ENCODE results near the gene PAWR.
"Not testable (repeated sequence)": the region's sequence is repeated elsewhere in the genome, so short reads cannot be mapped to it uniquely, and the experiment has no call there.

Gene PAWR

GRCh38 chr12:79635676-79636075 is 55.1 kb downstream of the PAWR start:
- ATAC-seq, result no peak
- TF ChIP-seq ARNTL (CRISPR knock-in tag; IDR thresholded peaks at IDR 0.05; ENCODE audit: borderline replicate concordance, low read depth) (no peak), OSR1 (CRISPR knock-in tag; IDR thresholded peaks at IDR 0.05) (no peak), TOX (CRISPR knock-in tag; IDR thresholded peaks at IDR 0.05; ENCODE audit: borderline replicate concordance) (no peak), PATZ1 (CRISPR knock-in tag; IDR thresholded peaks at IDR 0.05; ENCODE audit: borderline replicate concordance) (no peak), ZFP30 (CRISPR knock-in tag; IDR thresholded peaks at IDR 0.05) (no peak), BACH2 (CRISPR knock-in tag; IDR thresholded peaks at IDR 0.05; ENCODE audit: borderline replicate concordance) (no peak), CREB5 (CRISPR knock-in tag; IDR thresholded peaks at IDR 0.05; ENCODE audit: low read depth) (no peak), ZNF8 (CRISPR knock-in tag; IDR thresholded peaks at IDR 0.05) (no peak), ZC3H10 (CRISPR knock-in tag; IDR thresholded peaks at IDR 0.05) (no peak), ESRRG (CRISPR knock-in tag; IDR thresholded peaks at IDR 0.05) (no peak), GLIS3 (CRISPR knock-in tag; IDR thresholded peaks at IDR 0.05) (no peak), SNAI2 (CRISPR knock-in tag; IDR thresholded peaks at IDR 0.05) (no peak), POU6F1 (CRISPR knock-in tag; IDR thresholded peaks at IDR 0.05; ENCODE audit: borderline replicate concordance, low read depth) (no peak), RARB (CRISPR knock-in tag; IDR thresholded peaks at IDR 0.05) (no peak)

DNA sequence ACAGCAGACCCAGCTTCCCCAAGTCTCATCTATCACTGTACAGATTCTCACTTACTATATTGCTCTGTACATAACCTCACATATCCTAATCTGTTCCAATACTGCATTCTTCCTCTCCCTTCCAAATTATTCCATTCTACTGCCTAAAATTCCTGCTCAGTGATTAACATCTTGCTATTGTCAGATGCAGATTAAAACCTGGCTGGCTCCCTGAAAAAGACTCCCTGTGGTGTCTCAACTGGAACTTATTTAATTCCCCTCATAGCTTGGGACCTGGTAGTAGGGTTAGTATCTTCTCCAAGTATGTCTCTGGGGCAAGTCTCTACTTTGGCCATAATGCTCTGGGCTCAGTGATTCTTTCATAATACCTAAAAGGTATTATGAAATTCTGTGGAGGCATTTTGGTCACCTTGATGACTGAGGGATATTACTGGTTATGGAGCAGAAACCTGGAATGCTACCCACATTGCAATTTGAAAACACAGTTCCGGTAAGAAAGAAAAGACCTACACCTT is 55.8 kb downstream of the PAWR start:
- ATAC-seq, result no peak
- TF ChIP-seq ESRRG (CRISPR knock-in tag; IDR thresholded peaks at IDR 0.05) (no peak), ZFP30 (CRISPR knock-in tag; IDR thresholded peaks at IDR 0.05) (no peak), ZC3H10 (CRISPR knock-in tag; IDR thresholded peaks at IDR 0.05) (no peak), ZNF70 (CRISPR knock-in tag; IDR thresholded peaks at IDR 0.05) (no peak), POU6F1 (CRISPR knock-in tag; IDR thresholded peaks at IDR 0.05; ENCODE audit: borderline replicate concordance, low read depth) (no peak), ZNF8 (CRISPR knock-in tag; IDR thresholded peaks at IDR 0.05) (no peak), CREB5 (CRISPR knock-in tag; IDR thresholded peaks at IDR 0.05; ENCODE audit: low read depth) (no peak), BACH2 (CRISPR knock-in tag; IDR thresholded peaks at IDR 0.05; ENCODE audit: borderline replicate concordance) (no peak), SNAI2 (CRISPR knock-in tag; IDR thresholded peaks at IDR 0.05) (no peak), ISL1 (CRISPR knock-in tag; IDR thresholded peaks at IDR 0.05) (no peak), RARB (CRISPR knock-in tag; IDR thresholded peaks at IDR 0.05) (no peak), PPARA (CRISPR knock-in tag; IDR thresholded peaks at IDR 0.05; ENCODE audit: borderline replicate concordance) (no peak), TOX (CRISPR knock-in tag; IDR thresholded peaks at IDR 0.05; ENCODE audit: borderline replicate concordance) (no peak), ARNTL (CRISPR knock-in tag; IDR thresholded peaks at IDR 0.05; ENCODE audit: borderline replicate concordance, low read depth) (no peak), CSDC2 (CRISPR knock-in tag; IDR thresholded peaks at IDR 0.05) (no peak), ZNF565 (CRISPR knock-in tag; conservative IDR thresholded peaks at IDR 0.05; ENCODE audit: low read depth) (no peak), ZFP3 (CRISPR knock-in tag; IDR thresholded peaks at IDR 0.05) (no peak)

DNA sequence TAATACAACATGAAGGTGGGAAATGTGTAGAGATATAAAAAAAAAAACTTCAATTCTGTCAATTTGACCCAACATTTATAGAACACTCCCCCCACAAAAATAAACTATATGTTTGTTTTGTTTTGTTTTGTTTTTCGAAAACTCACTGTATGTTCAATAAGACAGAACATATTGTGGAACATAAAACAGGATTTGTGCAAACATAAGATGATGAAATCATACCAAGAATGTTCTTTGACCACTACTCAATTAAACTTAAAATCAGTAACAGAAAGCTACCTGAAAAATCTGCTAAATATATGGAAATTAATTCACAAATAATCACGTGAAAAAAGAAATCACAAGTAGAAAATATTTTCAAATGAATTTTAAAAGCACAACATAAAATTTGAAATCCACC is 61.2 kb downstream of the PAWR start:
- no peak for ATAC-seq
- no peak for TF ChIP-seq TCF4 (CRISPR knock-in tag; IDR thresholded peaks at IDR 0.05; ENCODE audit: borderline replicate concordance)
- TF ChIP-seq, protein P1, sequence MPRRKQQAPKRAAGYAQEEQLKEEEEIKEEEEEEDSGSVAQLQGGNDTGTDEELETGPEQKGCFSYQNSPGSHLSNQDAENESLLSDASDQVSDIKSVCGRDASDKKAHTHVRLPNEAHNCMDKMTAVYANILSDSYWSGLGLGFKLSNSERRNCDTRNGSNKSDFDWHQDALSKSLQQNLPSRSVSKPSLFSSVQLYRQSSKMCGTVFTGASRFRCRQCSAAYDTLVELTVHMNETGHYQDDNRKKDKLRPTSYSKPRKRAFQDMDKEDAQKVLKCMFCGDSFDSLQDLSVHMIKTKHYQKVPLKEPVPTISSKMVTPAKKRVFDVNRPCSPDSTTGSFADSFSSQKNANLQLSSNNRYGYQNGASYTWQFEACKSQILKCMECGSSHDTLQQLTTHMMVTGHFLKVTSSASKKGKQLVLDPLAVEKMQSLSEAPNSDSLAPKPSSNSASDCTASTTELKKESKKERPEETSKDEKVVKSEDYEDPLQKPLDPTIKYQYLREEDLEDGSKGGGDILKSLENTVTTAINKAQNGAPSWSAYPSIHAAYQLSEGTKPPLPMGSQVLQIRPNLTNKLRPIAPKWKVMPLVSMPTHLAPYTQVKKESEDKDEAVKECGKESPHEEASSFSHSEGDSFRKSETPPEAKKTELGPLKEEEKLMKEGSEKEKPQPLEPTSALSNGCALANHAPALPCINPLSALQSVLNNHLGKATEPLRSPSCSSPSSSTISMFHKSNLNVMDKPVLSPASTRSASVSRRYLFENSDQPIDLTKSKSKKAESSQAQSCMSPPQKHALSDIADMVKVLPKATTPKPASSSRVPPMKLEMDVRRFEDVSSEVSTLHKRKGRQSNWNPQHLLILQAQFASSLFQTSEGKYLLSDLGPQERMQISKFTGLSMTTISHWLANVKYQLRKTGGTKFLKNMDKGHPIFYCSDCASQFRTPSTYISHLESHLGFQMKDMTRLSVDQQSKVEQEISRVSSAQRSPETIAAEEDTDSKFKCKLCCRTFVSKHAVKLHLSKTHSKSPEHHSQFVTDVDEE (CRISPR knock-in tag; IDR thresholded peaks at IDR 0.05), result no peak

DNA sequence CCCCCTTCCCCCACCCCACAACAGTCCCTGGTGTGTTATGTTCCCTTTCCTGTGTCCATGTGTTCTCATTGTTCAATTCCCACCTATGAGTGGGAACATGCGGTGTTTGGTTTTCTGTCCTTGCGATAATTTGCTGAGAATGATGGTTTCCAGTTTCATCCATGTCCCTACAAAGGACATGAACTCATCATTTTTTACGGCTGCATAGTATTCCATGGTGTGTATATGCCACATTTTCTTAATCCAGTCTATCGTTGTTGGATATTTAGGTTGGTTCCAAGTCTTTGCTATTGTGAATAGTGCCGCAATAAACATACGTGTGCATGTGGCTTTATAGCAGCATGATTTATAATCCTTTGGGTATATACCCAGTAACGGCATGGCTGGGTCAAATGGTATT is 64.0 kb downstream of the PAWR start:
- ATAC-seq, result not testable (repeated sequence)
